Mesenchymal stem cell (in vitro differentiated cells and primary cell): ENCODE data around the gene MACC1.

Source experiments
- DNase-seq: peaks from one replicate; pipeline ENCODE4 v3.0.0-alpha.2; 2013
- H2AFZ ChIP-seq: one replicate; pipeline ENCODE4 v1.6.1; 2013; ENCODE audit warnings: low read depth, mild to moderate bottlenecking, control low read depth, inconsistent platforms, low read length, moderate library complexity
- H2AK5ac ChIP-seq: 2 replicates; pipeline ENCODE4 v1.6.1; 2013; ENCODE audit warnings: low read length, moderate library complexity, mild to moderate bottlenecking, inconsistent platforms; ENCODE audit not compliant: severe bottlenecking
- H2BK120ac ChIP-seq: one replicate; pipeline ENCODE4 v1.6.1; 2013; ENCODE audit warnings: low read depth, mild to moderate bottlenecking, inconsistent platforms, low read length, moderate library complexity
- H2BK12ac ChIP-seq, 2 experiments: one replicate each; pipeline ENCODE4 v1.6.1; 2013; ENCODE audit warnings: inconsistent platforms in 2 of 2, low read length in 2 of 2, mild to moderate bottlenecking in 2 of 2, moderate library complexity in 2 of 2, control low read depth in 1 of 2
- H2BK15ac ChIP-seq: one replicate; pipeline ENCODE4 v1.6.1; 2013; ENCODE audit warnings: mild to moderate bottlenecking, low read depth, inconsistent platforms; ENCODE audit not compliant: poor library complexity, severe bottlenecking
- H2BK5ac ChIP-seq: 2 replicates; pipeline ENCODE4 v1.6.1; 2013; ENCODE audit warnings: low read depth, mild to moderate bottlenecking, low read length, control low read depth, inconsistent platforms; ENCODE audit not compliant: poor library complexity, severe bottlenecking
- H3K14ac ChIP-seq, 2 experiments: one replicate each; pipeline ENCODE4 v1.6.1; 2013; ENCODE audit warnings: inconsistent platforms in 2 of 2, low read length in 2 of 2, control low read depth in 1 of 2, mild to moderate bottlenecking in 1 of 2, moderate library complexity in 1 of 2
- H3K18ac ChIP-seq, 2 experiments: one replicate each; pipeline ENCODE4 v1.6.1; 2013; ENCODE audit warnings: inconsistent platforms in 2 of 2, low read length in 2 of 2, control low read depth in 1 of 2, low read depth in 1 of 2, mild to moderate bottlenecking in 1 of 2
- H3K23ac ChIP-seq, 2 experiments: one replicate each; pipeline ENCODE4 v1.6.1; 2013; ENCODE audit warnings: inconsistent platforms in 2 of 2, low read length in 2 of 2, mild to moderate bottlenecking in 2 of 2, moderate library complexity in 2 of 2, control low read depth in 1 of 2
- H3K27ac ChIP-seq: 2 replicates; pipeline ENCODE4 v1.5.1; 2013; ENCODE audit warnings: mild to moderate bottlenecking, moderate library complexity, low read length, control low read depth, inconsistent platforms; ENCODE audit not compliant: poor library complexity, severe bottlenecking
- H3K27me3 ChIP-seq, 2 experiments: 2 replicates each; pipeline versions ENCODE4 v1.6.1 to v1.7.0; 2013; ENCODE audit warnings: low read length in 2 of 2, mild to moderate bottlenecking in 2 of 2, moderate library complexity in 2 of 2, control low read depth in 1 of 2, inconsistent platforms in 1 of 2; ENCODE audit not compliant: control insufficient read depth in 1 of 2, insufficient read depth in 1 of 2
- H3K36me3 ChIP-seq, 2 experiments: 2 replicates each; pipeline versions ENCODE4 v1.6.1 to v1.7.0; 2013; ENCODE audit warnings: low read length in 2 of 2, control low read depth in 1 of 2, inconsistent platforms in 1 of 2, low read depth in 1 of 2, mild to moderate bottlenecking in 1 of 2; ENCODE audit not compliant: insufficient read depth in 2 of 2, control insufficient read depth in 1 of 2
- H3K4ac ChIP-seq, 2 experiments: one replicate each; pipeline ENCODE4 v1.6.1; 2013; ENCODE audit warnings: inconsistent platforms in 2 of 2, low read length in 2 of 2, mild to moderate bottlenecking in 2 of 2, moderate library complexity in 2 of 2, control low read depth in 1 of 2, low read depth in 1 of 2
- H3K4me1 ChIP-seq: 2 replicates; pipeline ENCODE4 v1.6.1; 2013; ENCODE audit warnings: low read depth, low read length, control low read depth; ENCODE audit not compliant: control insufficient read depth, insufficient read depth
- H3K4me2 ChIP-seq: 2 replicates; pipeline ENCODE4 v1.6.1; 2013; ENCODE audit warnings: low read length, mild to moderate bottlenecking, inconsistent platforms; ENCODE audit not compliant: poor library complexity, severe bottlenecking
- H3K4me3 ChIP-seq, 2 experiments: 2 replicates each; pipeline versions ENCODE4 v1.5.1 to v1.7.0; 2013; ENCODE audit warnings: low read length in 2 of 2, mild to moderate bottlenecking in 2 of 2, control low read depth in 1 of 2, low read depth in 1 of 2; ENCODE audit not compliant: insufficient read depth in 1 of 2
- H3K79me1 ChIP-seq: replicated peaks from 2 replicates; pipeline ENCODE4 v1.6.1; 2013; ENCODE audit warnings: mild to moderate bottlenecking, control low read depth, low read length, inconsistent platforms; ENCODE audit not compliant: poor library complexity, severe bottlenecking
- H3K9ac ChIP-seq: 2 replicates; pipeline ENCODE4 v1.7.0; 2013; ENCODE audit warnings: mild to moderate bottlenecking, low read length, moderate library complexity
- H3K9me3 ChIP-seq: 2 replicates; pipeline ENCODE4 v1.7.0; 2013; ENCODE audit warnings: mild to moderate bottlenecking, low read length; ENCODE audit not compliant: control insufficient read depth
- H4K8ac ChIP-seq: one replicate; pipeline ENCODE4 v1.6.1; 2013; ENCODE audit warnings: inconsistent platforms, mild to moderate bottlenecking, low read length, moderate library complexity
- H4K91ac ChIP-seq: one replicate; pipeline ENCODE4 v1.6.1; 2013; ENCODE audit warnings: mild to moderate bottlenecking, low read length, inconsistent platforms
- WGBS: methylation state at CpG from one replicate; pipeline ENCODE4 v1.1.7; 2013; ENCODE audit warnings: mixed read lengths; 5-methylcytosine and 5-hydroxymethylcytosine counted together

MACC1 gene

GRCh38 chr7:20164425-20165145, 52.6 kb downstream of the MACC1 start:
- no peak overlapping the region for H2AK5ac ChIP-seq
- H2AFZ ChIP-seq = no peak overlapping the region
- H3K23ac ChIP-seq = no peak overlapping the region
- no peak overlapping the region for H3K14ac ChIP-seq
- H2BK12ac ChIP-seq = no peak overlapping the region
- no peak overlapping the region for H3K27ac ChIP-seq
- no peak overlapping the region for H4K91ac ChIP-seq
- no peak overlapping the region for H3K4me2 ChIP-seq
- H2BK15ac ChIP-seq = no peak overlapping the region
- no peak overlapping the region for H3K18ac ChIP-seq
- no peak overlapping the region for H2BK120ac ChIP-seq
- no peak for DNase-seq
- no peak overlapping the region for H2BK5ac ChIP-seq
- H3K9ac ChIP-seq = peak overlapping the region; percentile 71
- H3K79me1 ChIP-seq = no peaks in the 10 kb centered on the region
- H3K9me3 ChIP-seq = no peaks in the 10 kb centered on the region
- no peaks in the 10 kb centered on the region for H3K36me3 ChIP-seq
- 93% methylated on average over 2 of the region's 6 CpGs for WGBS
- no peak overlapping the region for H3K4me3 ChIP-seq
- no peak overlapping the region for H4K8ac ChIP-seq
- H3K4me1 ChIP-seq = no peaks in the 10 kb centered on the region
- no peak overlapping the region for H3K4ac ChIP-seq
- H3K27me3 ChIP-seq = no peaks in the 10 kb centered on the region

GRCh38 chr7:20162665-20163064, 54.5 kb downstream of the MACC1 start:
- no peak overlapping the region for H3K18ac ChIP-seq
- no peaks in the 10 kb centered on the region for H3K36me3 ChIP-seq
- no peak overlapping the region for H2BK5ac ChIP-seq
- H3K27me3 ChIP-seq = no peaks in the 10 kb centered on the region
- H2BK120ac ChIP-seq = no peak overlapping the region
- no peak overlapping the region for H2AFZ ChIP-seq
- no peak overlapping the region for H4K91ac ChIP-seq
- no peak overlapping the region for H2AK5ac ChIP-seq
- H3K4me3 ChIP-seq = no peak overlapping the region
- 100% methylated on average over 1 of the region's 1 CpG for WGBS
- H4K8ac ChIP-seq = no peak overlapping the region
- no peak overlapping the region for H3K4me2 ChIP-seq
- H3K4ac ChIP-seq = no peak overlapping the region
- no peak overlapping the region for H2BK12ac ChIP-seq
- H3K23ac ChIP-seq = no peak overlapping the region
- DNase-seq = no peak
- H3K9me3 ChIP-seq = no peaks in the 10 kb centered on the region
- no peak overlapping the region for H3K27ac ChIP-seq
- no peak overlapping the region for H3K9ac ChIP-seq
- no peak overlapping the region for H2BK15ac ChIP-seq
- no peaks in the 10 kb centered on the region for H3K79me1 ChIP-seq
- no peak overlapping the region for H3K14ac ChIP-seq
- H3K4me1 ChIP-seq = no peaks in the 10 kb centered on the region

GRCh38 chr7:20159226-20159747, 57.9 kb downstream of the MACC1 start:
- no peak overlapping the region for H3K9ac ChIP-seq
- H2BK5ac ChIP-seq = no peak overlapping the region
- no peaks in the 10 kb centered on the region for H3K4me1 ChIP-seq
- H3K79me1 ChIP-seq = no peaks in the 10 kb centered on the region
- H4K91ac ChIP-seq = no peak overlapping the region
- WGBS = 91% methylated on average over 5 of the region's 6 CpGs
- no peaks in the 10 kb centered on the region for H3K9me3 ChIP-seq
- H3K4ac ChIP-seq = no peak overlapping the region
- no peak overlapping the region for H3K14ac ChIP-seq
- H3K27me3 ChIP-seq = no peaks in the 10 kb centered on the region
- no peak overlapping the region for H3K23ac ChIP-seq
- no peak overlapping the region for H4K8ac ChIP-seq
- H2BK12ac ChIP-seq = no peak overlapping the region
- H2AK5ac ChIP-seq = no peak overlapping the region
- no peak overlapping the region for H3K4me3 ChIP-seq
- no peak overlapping the region for H3K18ac ChIP-seq
- H2BK15ac ChIP-seq = no peak overlapping the region
- no peak overlapping the region for H3K4me2 ChIP-seq
- H3K36me3 ChIP-seq = no peaks in the 10 kb centered on the region
- H3K27ac ChIP-seq = no peak overlapping the region
- H2AFZ ChIP-seq = no peak overlapping the region
- no peak for DNase-seq
- no peak overlapping the region for H2BK120ac ChIP-seq

GRCh38 chr7:20158684-20159083, 58.5 kb downstream of the MACC1 start:
- H2BK12ac ChIP-seq = no peak overlapping the region
- no peak overlapping the region for H3K4me3 ChIP-seq
- no peaks in the 10 kb centered on the region for H3K79me1 ChIP-seq
- H3K23ac ChIP-seq = no peak overlapping the region
- no peak overlapping the region for H2BK5ac ChIP-seq
- H3K14ac ChIP-seq = no peak overlapping the region
- H3K9ac ChIP-seq = no peak overlapping the region
- H3K27ac ChIP-seq = no peak overlapping the region
- no peaks in the 10 kb centered on the region for H3K36me3 ChIP-seq
- H2BK120ac ChIP-seq = no peak overlapping the region
- WGBS = 100% methylated on average over 1 of the region's 1 CpG
- H3K4me1 ChIP-seq = no peaks in the 10 kb centered on the region
- no peak overlapping the region for H3K4me2 ChIP-seq
- H3K9me3 ChIP-seq = no peaks in the 10 kb centered on the region
- DNase-seq = no peak
- no peak overlapping the region for H3K18ac ChIP-seq
- no peak overlapping the region for H4K91ac ChIP-seq
- no peaks in the 10 kb centered on the region for H3K27me3 ChIP-seq
- no peak overlapping the region for H4K8ac ChIP-seq
- H2BK15ac ChIP-seq = no peak overlapping the region
- H2AK5ac ChIP-seq = no peak overlapping the region
- H3K4ac ChIP-seq = no peak overlapping the region
- H2AFZ ChIP-seq = no peak overlapping the region
